SK-N-SH (cell line): ENCODE measurements around the gene PREB. TPM values are rescaled to one million over a fixed set of nuclear protein-coding genes. Genes with fewer than 3 reads are reported as not detected.

Experiments
- CTCF ChIA-PET: fragments of 300-600, 350-600 bp; formaldehyde crosslinking; extraction: SDS; loops from one replicate; lab custom pipeline; 2021; lab: Yijun Ruan, JAX
- POLR2A ChIA-PET: fragments of 350-600 bp; sonication (Branson Sonifier 250); formaldehyde crosslinking; extraction: SDS; loops from one replicate; lab custom pipeline; 2020; ENCODE audit warnings: antibody characterized with exemption, inconsistent platforms; lab: Yijun Ruan, JAX
- DNase-seq: peaks from one replicate; pipeline ENCODE4 v3.0.0; 2012
- H2AFZ ChIP-seq: fragments of 200-600 bp; sonication (generic); 2 replicates; pipeline ENCODE4 v1.8.1; 2016; ENCODE audit warnings: antibody characterized with exemption, mild to moderate bottlenecking, low read depth
- H3F3A ChIP-seq: fragments of 200-600 bp; sonication (generic); replicated peaks from 2 replicates; pipeline ENCODE3; 2016; ENCODE audit warnings: antibody characterized with exemption, mild to moderate bottlenecking; ENCODE audit not compliant: insufficient read depth
- H3K27ac ChIP-seq, 2 experiments: fragments of 200-500 bp in 1 of 2; fragments of 200-600 bp in 1 of 2; sonication (Bioruptor generic) in 1 of 2; sonication (generic), shearing (Covaris generic) in 1 of 2; 2 replicates each; pipeline versions ENCODE4 v1.5.1 to v1.6.1; 2014 to 2016; ENCODE audit warnings: low read depth in 2 of 2, inconsistent platforms in 1 of 2, low read length in 1 of 2, mild to moderate bottlenecking in 1 of 2, mixed read lengths in 1 of 2
- H3K27me3 ChIP-seq: fragments of 200-600 bp; sonication (generic), shearing (Covaris generic); 2 replicates; pipeline ENCODE4 v1.6.1; 2016; ENCODE audit warnings: mixed run types; ENCODE audit not compliant: insufficient read depth
- H3K36me3 ChIP-seq, 2 experiments: fragments of 200-500 bp in 1 of 2; fragments of 200-600 bp in 1 of 2; sonication (Bioruptor generic) in 1 of 2; sonication (generic) in 1 of 2; replicated peaks in 1 of 2; 2 replicates each; pipeline versions ENCODE3 to v1.5.1; 2014 to 2016; ENCODE audit warnings: low read length in 1 of 2, mild to moderate bottlenecking in 1 of 2; ENCODE audit not compliant: insufficient read depth in 2 of 2, control insufficient read depth in 1 of 2
- H3K4me1 ChIP-seq, 2 experiments: fragments of 200-500 bp in 1 of 2; fragments of 200-600 bp in 1 of 2; sonication (Bioruptor generic) in 1 of 2; sonication (generic), shearing (Covaris generic) in 1 of 2; 2 replicates each; pipeline versions ENCODE4 v1.5.1 to v1.6.1; 2014 to 2016; ENCODE audit warnings: low read depth in 1 of 2, low read length in 1 of 2, mixed run types in 1 of 2; ENCODE audit not compliant: insufficient read depth in 2 of 2, control insufficient read depth in 1 of 2
- H3K4me2 ChIP-seq: fragments of 200-600 bp; sonication (generic), shearing (Covaris generic); 2 replicates; pipeline ENCODE4 v1.6.1; 2017; ENCODE audit warnings: mixed run types
- H3K4me3 ChIP-seq, 2 experiments: fragments of 200-500 bp in 1 of 2; fragments of 200-600 bp in 1 of 2; sonication (Bioruptor generic) in 1 of 2; sonication (generic), shearing (Covaris generic) in 1 of 2; 2 replicates each; pipeline versions ENCODE4 v1.5.1 to v1.8.1; 2014 to 2016; ENCODE audit warnings: low read depth in 2 of 2, inconsistent platforms in 1 of 2, low read length in 1 of 2, mild to moderate bottlenecking in 1 of 2, mixed read lengths in 1 of 2, moderate library complexity in 1 of 2
- H3K79me2 ChIP-seq: fragments of 200-600 bp; sonication (generic); 2 replicates; pipeline ENCODE4 v1.8.1; 2017; ENCODE audit warnings: mild to moderate bottlenecking; ENCODE audit not compliant: insufficient read depth
- H3K9ac ChIP-seq: fragments of 200-600 bp; sonication (generic); 2 replicates; pipeline ENCODE4 v1.6.1; 2017; ENCODE audit warnings: mixed run types
- H3K9me2 ChIP-seq: fragments of 200-600 bp; sonication (generic); 2 replicates; pipeline ENCODE4 v1.6.1; 2017; ENCODE audit warnings: mixed run types
- H3K9me3 ChIP-seq: fragments of 200-600 bp; sonication (generic); 2 replicates; pipeline ENCODE4 v1.6.1; 2017; ENCODE audit warnings: mixed run types, mild to moderate bottlenecking, moderate library complexity
- H4K20me1 ChIP-seq: fragments of 200-600 bp; sonication (generic); 2 replicates; pipeline ENCODE4 v1.6.1; 2017; ENCODE audit warnings: mild to moderate bottlenecking, mixed run types; ENCODE audit not compliant: insufficient read depth
- ELF1 ChIP-seq: IDR thresholded peaks from 2 replicates; pipeline ENCODE4 v1.4.0; 2012
- EP300 ChIP-seq, 2 experiments: IDR thresholded peaks; 2 replicates each; pipeline versions ENCODE4 v1.4.0 to v1.6.1; 2012; ENCODE audit warnings: borderline replicate concordance in 1 of 2, low read depth in 1 of 2, low read length in 1 of 2
- FOSL2 ChIP-seq: IDR thresholded peaks from 2 replicates; pipeline ENCODE4 v1.4.0; 2012; ENCODE audit warnings: low read depth, mild to moderate bottlenecking, moderate library complexity, borderline replicate concordance
- GATA2 ChIP-seq: sonication (generic); formaldehyde crosslinking; IDR thresholded peaks from 2 replicates; pipeline ENCODE4 v1.5.0; 2020; ENCODE audit warnings: mild to moderate bottlenecking, missing genetic modification reagents
- JUND ChIP-seq: IDR thresholded peaks from 2 replicates; pipeline ENCODE4 v1.4.0; 2012
- MXI1 ChIP-seq: IDR thresholded peaks from 2 replicates; pipeline ENCODE4 v1.6.1; 2012; ENCODE audit warnings: mild to moderate bottlenecking, low read depth, low read length, improper control_type of control experiment
- POLR2AphosphoS5 ChIP-seq: IDR thresholded peaks from 2 replicates; pipeline ENCODE4 v1.6.1; 2012; ENCODE audit warnings: low read depth, low read length
- REST ChIP-seq: IDR thresholded peaks from 2 replicates; pipeline ENCODE4 v1.6.1; 2012; ENCODE audit warnings: mild to moderate bottlenecking, low read depth, low read length, moderate library complexity
- RFX5 ChIP-seq: IDR thresholded peaks from 2 replicates; pipeline ENCODE4 v1.6.1; 2012; ENCODE audit warnings: mild to moderate bottlenecking, improper control_type of control experiment, low read length
- SIN3A ChIP-seq: IDR thresholded peaks from 2 replicates; pipeline ENCODE4 v1.6.1; 2012; ENCODE audit warnings: low read depth, mild to moderate bottlenecking, low read length, moderate library complexity, borderline replicate concordance
- SMC3 ChIP-seq: IDR thresholded peaks from 2 replicates; pipeline ENCODE4 v1.6.1; 2012; ENCODE audit warnings: low read depth, low read length, improper control_type of control experiment
- TAF1 ChIP-seq: IDR thresholded peaks from 2 replicates; pipeline ENCODE4 v1.6.1; 2012; ENCODE audit warnings: low read depth, mild to moderate bottlenecking, low read length, moderate library complexity, borderline replicate concordance
- TEAD4 ChIP-seq: IDR thresholded peaks from 2 replicates; pipeline ENCODE4 v1.4.0; 2012; ENCODE audit warnings: mild to moderate bottlenecking, borderline replicate concordance; ENCODE audit not compliant: insufficient read depth
- USF1 ChIP-seq: IDR thresholded peaks from 2 replicates; pipeline ENCODE4 v1.4.0; 2012; ENCODE audit warnings: low read depth, borderline replicate concordance
- whole genome bisulfite sequencing: methylation state at CpG from one replicate; pipeline ENCODE4 v1.1.6; 2017; ENCODE audit warnings: low lambda C conversion rate; 5-methylcytosine and 5-hydroxymethylcytosine counted together
- polyA plus RNA-seq, 3 experiments: library from polyadenylated mRNA; depleted of rRNA; stranded (reverse); fragments of >200 nt; gene quantifications; 2 replicates each; pipeline ENCODE4 v1.2.3, GENCODE V29; 2012

The PREB gene
- polyA plus RNA-seq, 1 of the 3 experiments (the other 2 are of a cell fraction), result 47.9 TPM

- TF ChIP-seq TEAD4 (no peak), SMC3 (no peak), MXI1 (no peak), SIN3A (no peak)
Observed at GRCh38 chr2:27136751-27137150, 2.3 kb upstream of the PREB start (continued).

GRCh38 chr2:27135478-27135955 is 1.1 kb upstream of the PREB start:
- DNase-seq, result no peak
- ChIA-PET POLR2A (interaction anchor here (2.6 kb wide), 1 partner anchor 12 kb away, joined by 18 read pairs; the partner anchor contains the start of gene ABHD1), CTCF (interaction anchor here (4.8 to 6.3 kb wide), 2 partner anchors 36 to 56 kb away, joined by 29 to 43 read pairs; no protein-coding TSS in a partner anchor)
- H3K27ac ChIP-seq, result no peak overlapping the region
- peaks cover 9 to 22% of the 10 kb centered on the region in 2 experiments for H3K36me3 ChIP-seq
- 0 out of 2 replicates have a peak overlapping the region, but pooled peaks have one; percentile 27 for H2AFZ ChIP-seq
- H4K20me1 ChIP-seq, result peaks cover 9% of the 10 kb centered on the region; the same call in 1 of the 2 replicates
- no peak overlapping the region for H3K9ac ChIP-seq
- no peaks in the 10 kb centered on the region for H3K9me3 ChIP-seq
- H3K79me2 ChIP-seq, result peaks cover 21% of the 10 kb centered on the region
- H3F3A ChIP-seq, result no peaks in the 10 kb centered on the region
- no peak overlapping the region for H3K4me3 ChIP-seq
- no peak overlapping the region for H3K4me2 ChIP-seq
- 0 out of 2 replicates have a peak, but pooled peaks cover 13% of the 10 kb centered on the region for H3K27me3 ChIP-seq
- TF ChIP-seq EP300 (IDR thresholded peaks at IDR 0.05; ENCODE audit: borderline replicate concordance in 1 of 2, low read depth in 1 of 2, low read length in 1 of 2), result no peak
- no peak for TF ChIP-seq ELF1
- TF ChIP-seq GATA2 (CRISPR knock-in tag), result no peak
- TF ChIP-seq USF1, result no peak
- TF ChIP-seq SMC3, result no peak
- TF ChIP-seq RFX5, result no peak
- no peak for TF ChIP-seq MXI1
- no peak for TF ChIP-seq REST
- TF ChIP-seq JUND, result no peak
- no peak for TF ChIP-seq POLR2AphosphoS5
- no peak for TF ChIP-seq FOSL2
- TF ChIP-seq TAF1, result no peak
- peaks cover 7 to 14% of the 10 kb centered on the region in 2 experiments; a peak in 3 of 4 replicates for H3K4me1 ChIP-seq
- WGBS, result 95% methylated on average over 11 of the region's 12 CpGs
- H3K9me2 ChIP-seq, result no peaks in the 10 kb centered on the region
